Raji (cell line): ENCODE results near the gene MAT2B.
A peak's percentile ranks its signal among the peaks of the same experiment; 100 is the strongest.

Source experiments
- POLR2A ChIP-seq: IDR thresholded peaks from 2 replicates; pipeline ENCODE4 v1.6.1; 2011; ENCODE audit warnings: low read depth, low read length, control low read depth; ENCODE audit not compliant: insufficient read depth

Gene MAT2B

GRCh38 chr5:163489055-163489744, 16.2 kb upstream of the MAT2B start:
- TF ChIP-seq POLR2A, result no peak

DNA sequence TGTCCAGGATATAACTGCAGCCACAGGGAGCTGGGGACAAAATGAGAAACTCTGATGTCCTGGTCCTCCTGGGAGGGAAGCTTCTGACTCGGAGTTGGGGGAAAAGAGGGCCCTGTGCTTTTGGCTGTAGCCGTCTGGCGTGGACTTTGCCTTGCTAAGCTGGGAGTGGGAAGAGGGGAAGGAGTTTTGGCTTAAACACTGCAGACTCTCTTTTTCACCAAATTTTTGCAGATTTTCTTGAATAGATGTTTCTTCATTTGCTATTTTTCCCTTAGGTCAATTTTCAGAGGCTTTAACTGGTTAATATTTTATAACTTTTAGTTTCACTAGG, 15.7 kb upstream of the MAT2B start:
- TF ChIP-seq POLR2A, result no peak

GRCh38 chr5:163496286-163496685, 9.1 kb upstream of the MAT2B start:
- TF ChIP-seq POLR2A, result no peak

- no peak for TF ChIP-seq POLR2A
These were observed 8.1 kb upstream of the MAT2B start for GRCh38 chr5:163497315-163497714.

DNA sequence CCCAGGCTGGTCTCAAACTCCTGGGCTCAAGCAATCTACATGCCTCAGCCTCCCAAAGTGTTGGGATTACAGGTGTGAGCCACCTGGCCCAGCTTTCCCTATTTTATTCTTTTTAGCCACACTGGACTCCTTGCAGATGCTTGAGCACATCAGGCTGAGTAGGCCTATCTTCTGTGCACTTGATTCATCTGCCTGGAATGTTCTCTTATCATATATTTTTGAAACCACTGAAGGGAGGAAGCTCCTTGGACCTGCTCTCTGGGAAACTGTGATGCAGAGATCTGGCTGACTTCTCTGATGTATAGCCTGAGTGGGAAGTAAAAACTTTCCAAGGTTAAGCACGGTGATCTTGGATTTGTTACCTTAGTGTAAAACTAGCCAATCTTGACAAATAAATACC, 6.5 kb upstream of the MAT2B start:
- no peak for TF ChIP-seq POLR2A

DNA sequence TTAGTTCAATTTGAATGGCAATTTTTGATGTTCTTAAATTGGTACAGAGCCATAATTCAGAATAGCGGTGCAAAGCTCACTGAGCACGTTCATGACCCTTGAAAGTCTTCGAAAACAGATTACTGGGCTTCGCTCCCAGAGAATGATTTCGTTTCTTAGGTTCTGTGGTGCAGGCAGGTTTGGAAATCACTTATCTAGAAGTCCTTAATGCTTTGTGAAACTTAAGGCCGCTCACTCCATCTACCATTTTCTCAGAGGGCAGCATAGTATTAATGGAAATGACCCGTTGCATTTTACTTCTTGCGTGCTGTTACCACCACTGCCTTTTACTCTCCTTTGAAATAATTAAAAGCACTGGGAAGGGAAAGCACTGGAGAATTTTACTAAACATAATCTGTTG, 2.9 kb upstream of the MAT2B start:
- no peak for TF ChIP-seq POLR2A

- peak; percentile 51 for TF ChIP-seq POLR2A
These were observed 2.0 kb upstream of the MAT2B start for GRCh38 chr5:163503106-163504078.

DNA sequence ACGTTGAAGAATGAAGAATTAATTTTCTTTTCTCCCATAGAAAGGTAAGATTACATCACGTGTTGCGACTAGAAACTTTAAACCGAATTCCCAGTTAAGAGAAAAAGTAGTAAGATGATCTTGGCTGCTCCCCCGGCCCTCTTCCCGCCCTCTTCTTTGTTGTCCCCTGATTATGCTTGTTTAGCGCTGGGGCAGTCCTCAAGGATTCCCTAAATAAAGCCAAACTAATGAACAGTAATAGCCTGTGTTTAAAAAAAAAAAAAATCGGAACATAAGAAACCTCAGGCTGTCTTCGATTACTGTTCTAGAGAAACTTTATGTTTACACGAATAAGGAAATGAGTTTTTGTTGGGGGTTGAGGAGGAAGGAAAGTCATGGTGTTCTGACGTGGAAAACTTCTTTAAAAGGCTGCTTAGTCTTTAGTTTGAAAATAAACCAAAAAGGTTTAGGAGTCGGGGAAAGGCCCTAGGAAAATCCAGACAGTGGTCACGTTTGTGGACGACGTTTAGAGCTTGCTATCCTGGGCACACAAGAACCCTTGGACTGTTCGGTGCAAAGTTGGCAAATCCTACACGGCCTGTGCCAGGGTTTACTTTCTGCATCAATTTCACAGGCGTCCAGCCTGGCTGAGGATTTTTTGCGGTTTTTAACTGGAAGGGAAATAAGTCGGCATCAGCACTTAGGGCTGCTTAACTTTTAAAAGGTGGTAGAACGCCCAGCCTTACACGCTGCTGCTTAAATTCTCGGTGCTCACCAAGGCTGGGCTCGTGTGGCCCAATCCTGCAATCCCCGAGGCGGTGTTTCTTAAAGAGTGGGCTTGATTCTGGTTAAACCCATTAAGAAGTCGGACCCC, 1.1 kb upstream of the MAT2B start:
- TF ChIP-seq POLR2A, result peak; percentile 49; the same call in 1 of the 2 replicates

- no peak for TF ChIP-seq POLR2A
These were observed 411 bp upstream of the MAT2B start for GRCh38 chr5:163505049-163505367.

GRCh38 chr5:163506095-163506457, 657 bp downstream of the MAT2B start:
- no peak for TF ChIP-seq POLR2A

DNA sequence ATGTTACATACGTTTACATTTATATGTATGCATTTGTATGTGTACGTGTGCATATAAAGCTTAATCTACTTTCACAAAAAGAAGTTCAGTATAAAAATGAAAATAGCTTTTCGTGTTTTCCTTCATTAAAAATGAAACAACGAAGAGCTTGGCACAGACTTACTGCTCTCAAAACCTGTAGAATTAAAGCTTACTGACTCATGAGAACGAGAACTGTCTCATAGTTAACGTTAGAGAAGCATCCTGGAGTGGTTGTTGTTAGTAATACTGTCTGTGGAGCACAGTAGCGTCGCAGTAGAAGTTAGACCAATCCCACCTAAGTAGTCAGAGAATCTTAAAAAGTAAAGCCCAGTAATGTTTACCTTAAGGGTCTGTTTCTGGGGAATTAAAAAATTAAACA, 1.3 kb downstream of the MAT2B start:
- no peak for TF ChIP-seq POLR2A

GRCh38 chr5:163508753-163509152, 3.3 kb downstream of the MAT2B start:
- no peak for TF ChIP-seq POLR2A

DNA sequence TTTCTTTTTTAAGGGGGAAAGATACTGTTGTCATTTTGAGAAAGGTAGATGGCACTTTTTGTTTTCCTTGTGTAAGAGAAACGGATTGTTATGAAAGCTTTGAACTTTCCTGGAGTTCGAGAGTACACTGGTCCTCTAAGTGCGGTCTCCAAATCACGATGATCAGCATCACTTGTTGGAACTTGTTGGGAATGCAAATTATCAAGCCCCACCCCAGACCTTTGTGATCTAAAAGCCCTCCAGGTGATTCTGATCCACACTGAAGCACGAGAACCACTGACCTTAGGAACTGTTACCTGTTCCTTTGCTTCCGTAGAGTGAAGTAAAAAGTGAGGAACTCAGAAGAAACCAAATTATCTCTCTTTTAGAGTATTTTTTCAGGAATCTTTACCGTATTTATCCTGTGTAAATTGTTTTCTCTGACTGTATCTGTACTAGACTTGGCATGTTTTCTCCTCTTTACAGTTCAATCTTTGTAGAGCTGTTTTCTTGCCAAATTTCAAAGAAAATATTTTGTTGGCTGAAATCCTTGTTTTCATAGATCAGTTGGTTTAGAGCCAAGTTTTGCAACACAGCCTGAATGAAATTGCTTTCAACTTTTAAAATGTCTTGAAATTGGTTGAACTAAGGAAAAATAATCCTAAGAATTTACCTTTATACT, 4.0 kb downstream of the MAT2B start:
- TF ChIP-seq POLR2A, result no peak

- no peak for TF ChIP-seq POLR2A
These were observed 7.1 kb downstream of the MAT2B start for GRCh38 chr5:163512526-163512925.

DNA sequence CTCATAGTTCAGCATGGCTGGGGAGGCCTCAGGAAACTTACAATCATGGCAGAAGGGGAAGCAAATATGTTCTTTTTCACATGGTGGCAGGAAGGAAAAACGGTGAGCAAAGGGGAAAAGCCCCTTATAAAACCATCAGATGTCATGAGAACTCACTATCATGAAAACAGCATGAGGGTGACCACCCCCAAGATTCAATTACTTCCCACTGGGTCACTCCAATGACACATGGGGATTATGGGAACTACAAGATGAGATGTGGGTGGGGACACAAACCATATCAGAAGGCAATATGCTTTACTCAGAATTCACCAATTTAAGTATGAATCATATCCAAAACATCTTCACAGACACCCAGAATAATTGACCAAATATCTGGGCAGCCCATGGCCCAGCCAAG, 19.7 kb downstream of the MAT2B start:
- no peak for TF ChIP-seq POLR2A

DNA sequence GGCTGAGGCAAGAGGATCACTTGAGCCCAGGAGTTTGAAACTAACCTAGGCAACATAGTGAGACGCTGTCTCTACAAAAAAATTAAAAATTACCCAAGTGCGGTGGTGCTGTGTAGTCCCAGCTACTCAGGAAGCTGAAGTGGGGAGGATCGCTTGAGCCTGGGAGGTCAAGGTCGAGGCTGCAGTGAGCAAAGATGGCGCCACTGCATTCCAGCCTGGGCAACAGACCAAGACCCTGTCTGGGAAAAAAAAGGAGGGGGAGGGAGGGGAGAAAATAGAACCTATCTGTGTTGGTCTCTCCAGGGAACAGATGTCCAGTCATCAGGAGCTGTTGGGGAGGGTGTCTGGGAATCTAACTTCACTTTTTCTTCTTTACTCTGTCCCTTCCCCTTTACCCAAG, 24.3 kb downstream of the MAT2B start:
- no peak for TF ChIP-seq POLR2A

- no peak for TF ChIP-seq POLR2A
These were observed 25.9 kb downstream of the MAT2B start for GRCh38 chr5:163531272-163531671.
